Adipocyte (in vitro differentiated cells): ENCODE results near the gene TBX18.

Experiments
- DNase-seq: peaks from one replicate; pipeline ENCODE4 v3.0.0-alpha.2; 2015; ENCODE audit warnings: low read depth
- H3K27me3 ChIP-seq: replicated peaks from 2 replicates; pipeline ENCODE4 v1.7.0; 2013; ENCODE audit warnings: mild to moderate bottlenecking, low read length, moderate library complexity; ENCODE audit not compliant: control insufficient read depth, insufficient read depth
- H3K36me3 ChIP-seq: 2 replicates; pipeline ENCODE4 v1.7.0; 2013; ENCODE audit warnings: low read length, mild to moderate bottlenecking, moderate library complexity; ENCODE audit not compliant: control insufficient read depth, insufficient read depth, severe bottlenecking
- H3K4me1 ChIP-seq: 2 replicates; pipeline ENCODE4 v1.7.0; 2013; ENCODE audit warnings: mild to moderate bottlenecking, low read length, moderate library complexity; ENCODE audit not compliant: control insufficient read depth, insufficient read depth
- H3K4me3 ChIP-seq: 2 replicates; pipeline ENCODE4 v1.7.0; 2013; ENCODE audit warnings: mild to moderate bottlenecking, low read length, moderate library complexity
- H3K9ac ChIP-seq: 2 replicates; pipeline ENCODE4 v1.7.0; 2013; ENCODE audit warnings: mild to moderate bottlenecking, low read length, moderate library complexity
- H3K9me3 ChIP-seq: 2 replicates; pipeline ENCODE4 v1.7.0; 2013; ENCODE audit warnings: mild to moderate bottlenecking, low read length, moderate library complexity; ENCODE audit not compliant: control insufficient read depth

The TBX18 gene

GRCh38 chr6:84788689-84789088 is 24.3 kb upstream of the TBX18 start:
- Histone ChIP-seq H3K4me3 (no peak overlapping the region), H3K27me3 (no peaks in the 10 kb centered on the region), H3K4me1 (peaks cover 6% of the 10 kb centered on the region), H3K36me3 (no peaks in the 10 kb centered on the region), H3K9ac (no peak overlapping the region), H3K9me3 (no peaks in the 10 kb centered on the region)
- DNase-seq = no peak

GRCh38 chr6:84785671-84786070 is 21.3 kb upstream of the TBX18 start:
- H3K36me3 ChIP-seq = no peaks in the 10 kb centered on the region
- no peak overlapping the region for H3K4me3 ChIP-seq
- H3K4me1 ChIP-seq = no peaks in the 10 kb centered on the region
- no peaks in the 10 kb centered on the region for H3K9me3 ChIP-seq
- DNase-seq = no peak
- no peak overlapping the region for H3K9ac ChIP-seq
- no peaks in the 10 kb centered on the region for H3K27me3 ChIP-seq

GRCh38 chr6:84779917-84780316 is 15.5 kb upstream of the TBX18 start:
- no peaks in the 10 kb centered on the region for H3K36me3 ChIP-seq
- no peaks in the 10 kb centered on the region for H3K27me3 ChIP-seq
- H3K4me3 ChIP-seq = no peak overlapping the region
- no peak overlapping the region for H3K9ac ChIP-seq
- H3K4me1 ChIP-seq = peaks cover 10% of the 10 kb centered on the region
- no peaks in the 10 kb centered on the region for H3K9me3 ChIP-seq
- DNase-seq = no peak

GRCh38 chr6:84779380-84779779 is 15.0 kb upstream of the TBX18 start:
- DNase-seq = no peak
- no peaks in the 10 kb centered on the region for H3K27me3 ChIP-seq
- no peaks in the 10 kb centered on the region for H3K36me3 ChIP-seq
- H3K4me3 ChIP-seq = no peak overlapping the region
- H3K9me3 ChIP-seq = no peaks in the 10 kb centered on the region
- H3K4me1 ChIP-seq = peaks cover 10% of the 10 kb centered on the region
- no peak overlapping the region for H3K9ac ChIP-seq

- peaks cover 10% of the 10 kb centered on the region for H3K4me1 ChIP-seq
- no peaks in the 10 kb centered on the region for H3K27me3 ChIP-seq
- DNase-seq = no peak
- no peaks in the 10 kb centered on the region for H3K36me3 ChIP-seq
- H3K9ac ChIP-seq = no peak overlapping the region
- no peak overlapping the region for H3K4me3 ChIP-seq
- no peaks in the 10 kb centered on the region for H3K9me3 ChIP-seq
Measured at GRCh38 chr6:84777888-84778287, 13.5 kb upstream of the TBX18 start.

GRCh38 chr6:84776392-84776791 is 12.0 kb upstream of the TBX18 start:
- DNase-seq = no peak
- H3K9ac ChIP-seq = no peak overlapping the region
- no peaks in the 10 kb centered on the region for H3K27me3 ChIP-seq
- no peak overlapping the region for H3K4me3 ChIP-seq
- H3K4me1 ChIP-seq = peaks cover 10% of the 10 kb centered on the region
- no peaks in the 10 kb centered on the region for H3K9me3 ChIP-seq
- no peaks in the 10 kb centered on the region for H3K36me3 ChIP-seq

- H3K4me1 ChIP-seq = peaks cover 10% of the 10 kb centered on the region
- no peaks in the 10 kb centered on the region for H3K9me3 ChIP-seq
- no peak overlapping the region for H3K9ac ChIP-seq
- no peaks in the 10 kb centered on the region for H3K27me3 ChIP-seq
- H3K4me3 ChIP-seq = no peak overlapping the region
- H3K36me3 ChIP-seq = no peaks in the 10 kb centered on the region
- DNase-seq = no peak
Measured at GRCh38 chr6:84775751-84776150, 11.4 kb upstream of the TBX18 start.

GRCh38 chr6:84774985-84775284 is 10.5 kb upstream of the TBX18 start:
- Histone ChIP-seq H3K36me3 (no peaks in the 10 kb centered on the region), H3K4me1 (peaks cover 10% of the 10 kb centered on the region), H3K9ac (peak overlapping the region; percentile 88), H3K4me3 (peak overlapping the region; percentile 82), H3K9me3 (no peaks in the 10 kb centered on the region), H3K27me3 (no peaks in the 10 kb centered on the region)
- DNase-seq = no peak

- peaks cover 10% of the 10 kb centered on the region for H3K4me1 ChIP-seq
- DNase-seq = peak; percentile 71
- H3K27me3 ChIP-seq = no peaks in the 10 kb centered on the region
- peak overlapping the region; percentile 82 for H3K4me3 ChIP-seq
- H3K36me3 ChIP-seq = no peaks in the 10 kb centered on the region
- no peaks in the 10 kb centered on the region for H3K9me3 ChIP-seq
- peak overlapping the region; percentile 88 for H3K9ac ChIP-seq
Measured at GRCh38 chr6:84774157-84774984, 10.0 kb upstream of the TBX18 start.

GRCh38 chr6:84773431-84774156 is 9.2 kb upstream of the TBX18 start:
- no peaks in the 10 kb centered on the region for H3K27me3 ChIP-seq
- peaks cover 10% of the 10 kb centered on the region for H3K4me1 ChIP-seq
- DNase-seq = peak; percentile 47
- no peaks in the 10 kb centered on the region for H3K9me3 ChIP-seq
- peak overlapping the region; percentile 82 for H3K4me3 ChIP-seq
- no peaks in the 10 kb centered on the region for H3K36me3 ChIP-seq
- peak overlapping the region; percentile 88 for H3K9ac ChIP-seq

- H3K4me3 ChIP-seq = peak overlapping the region; percentile 82
- H3K27me3 ChIP-seq = no peaks in the 10 kb centered on the region
- H3K9me3 ChIP-seq = no peaks in the 10 kb centered on the region
- no peaks in the 10 kb centered on the region for H3K36me3 ChIP-seq
- peak overlapping the region; percentile 88 for H3K9ac ChIP-seq
- peaks cover 7% of the 10 kb centered on the region for H3K4me1 ChIP-seq
- no peak for DNase-seq
Measured at GRCh38 chr6:84773133-84773430, 8.7 kb upstream of the TBX18 start.
